Renal pelvis (tissue), 3 donors: ENCODE data around the gene PKP4. TPM values are rescaled to one million over a fixed set of nuclear protein-coding genes. Genes with fewer than 3 reads are reported as not detected.

Experiments used
- polyA plus RNA-seq, 3 donors: library from polyadenylated mRNA; unstranded; fragments of 120-200 nt; gene quantifications; one replicate each; pipeline ENCODE4 v1.2.1, GENCODE V29; 2013; ENCODE audit not compliant: insufficient read length in 3 of 3

The PKP4 gene
- polyA plus RNA-seq, 3 donors = 154 to 207 (median 191) TPM

Other genes with a start within 250 kb of the PKP4 start
- 10 to 100 TPM in 2 of 3 donors, 1 to 10 TPM in 1; 7.3 to 12.8 (median 11.1) TPM for gene CCDC148, start 199 bp upstream of the PKP4 start, polyA plus RNA-seq